Adipose tissue (tissue), 3 donors: ENCODE results near the gene ZBTB7C. TPM values are rescaled to one million over a fixed set of nuclear protein-coding genes. Genes with fewer than 3 reads are reported as not detected.

Source experiments
- H3K27ac ChIP-seq: one replicate; pipeline ENCODE4 v1.5.1; 2013; ENCODE audit warnings: low read depth, low read length
- WGBS, 3 donors: extraction: QIAGEN DNeasy Blood & Tissue Kit; methylation state at CpG; one replicate each; pipeline ENCODE4 v1.1.7; 2013; 5-methylcytosine and 5-hydroxymethylcytosine counted together
- polyA plus RNA-seq, 3 donors: library from polyadenylated mRNA; stranded (reverse); fragments of 200-250 nt; gene quantifications; one replicate each; pipeline ENCODE4 v1.2.3, GENCODE V29; 2013
- donor health status: healthy with polysubstance abuse.
- donor health status: Bipolar disorder and iron deficiency.
- donor health status: healthy.

Gene ZBTB7C
- polyA plus RNA-seq, 3 donors: 0.53 to 5.6 (median 4.8) TPM

DNA sequence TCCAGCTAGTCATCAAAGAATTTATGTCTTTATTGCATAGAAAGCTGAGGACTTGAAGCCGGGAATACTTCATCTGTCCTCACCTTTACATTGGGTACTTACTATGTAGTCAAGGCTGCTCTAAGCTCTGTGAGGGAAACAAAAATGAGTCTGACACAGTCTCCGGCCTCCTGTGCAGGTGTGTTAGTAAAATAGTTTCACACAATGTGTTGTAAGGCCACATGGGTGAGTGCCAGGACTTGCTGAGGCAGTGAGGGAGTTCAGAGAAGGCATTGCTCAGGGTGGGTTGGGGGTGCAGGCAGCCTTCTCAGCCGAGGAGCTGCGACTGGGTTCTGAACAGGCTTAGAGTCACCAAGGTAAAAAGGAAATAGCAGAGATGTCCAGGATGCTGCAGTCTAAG is 424.2 kb downstream of the ZBTB7C start:
- no peak overlapping the region for H3K27ac ChIP-seq
- 54 to 89% (median 87%) methylated on average over 4 of the region's 4 CpGs for WGBS, 3 donors

DNA sequence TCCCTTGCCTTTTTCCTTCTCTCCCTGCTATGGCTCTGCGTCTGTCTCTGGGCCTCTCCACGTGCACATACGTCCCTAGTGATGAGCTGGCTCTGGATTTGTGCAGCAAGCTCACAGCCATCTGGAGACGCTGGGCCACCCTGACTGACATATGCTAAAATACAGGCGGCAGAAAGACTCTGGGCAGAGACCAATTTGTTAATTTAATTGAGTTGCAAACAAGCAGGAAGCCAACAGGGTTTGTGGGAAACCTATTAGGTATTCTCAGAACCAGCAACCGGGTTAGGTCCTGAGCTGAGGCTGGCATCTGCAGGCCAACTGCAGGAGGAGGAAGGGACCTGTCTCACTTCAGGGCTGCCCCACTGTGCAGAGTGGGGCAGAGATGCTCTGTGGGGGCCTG is 425.2 kb downstream of the ZBTB7C start:
- no peak overlapping the region for H3K27ac ChIP-seq
- 86 to 92% (median 90%) methylated on average over 6 of the region's 6 CpGs for WGBS, 3 donors

DNA sequence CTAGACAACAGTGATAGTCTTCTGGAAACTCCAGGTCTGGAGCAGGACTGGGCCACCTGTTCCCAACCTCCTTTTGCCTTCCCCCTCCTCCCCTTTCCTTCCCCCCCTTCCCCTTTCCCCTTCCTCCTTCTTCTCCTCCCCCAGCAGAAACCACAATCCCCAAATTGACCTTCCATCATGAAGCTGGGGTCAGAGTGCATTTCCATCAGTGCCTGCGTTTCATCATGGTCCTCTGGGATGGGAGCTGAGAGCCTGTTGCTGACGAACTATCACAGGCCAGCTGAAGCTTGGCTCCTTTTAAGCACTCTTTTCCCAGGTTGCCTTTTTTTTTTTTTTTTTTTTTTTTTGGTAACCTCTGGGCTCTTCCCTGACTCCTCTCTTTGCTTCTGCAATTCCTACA is 426.1 kb downstream of the ZBTB7C start:
- 56 to 93% (median 66%) methylated on average over 2 of the region's 2 CpGs for WGBS, 3 donors
- no peak overlapping the region for H3K27ac ChIP-seq

GRCh38 chr18:47981830-47982229 is 427.4 kb downstream of the ZBTB7C start:
- 93 to 96% (median 95%) methylated on average over 4 of the region's 4 CpGs for WGBS, 3 donors
- no peak overlapping the region for H3K27ac ChIP-seq

GRCh38 chr18:47981320-47981719 is 427.9 kb downstream of the ZBTB7C start:
- WGBS, 3 donors: 82 to 91% (median 85%) methylated on average over 3 of the region's 3 CpGs
- H3K27ac ChIP-seq: no peak overlapping the region

GRCh38 chr18:47979611-47980200 is 429.5 kb downstream of the ZBTB7C start:
- H3K27ac ChIP-seq: no peak overlapping the region
- WGBS, 3 donors: 42 to 54% (median 49%) methylated on average over 4 to 5 of the region's 5 CpGs

GRCh38 chr18:47978603-47979002 is 430.6 kb downstream of the ZBTB7C start:
- 71 to 90% (median 87%) methylated on average over 1 of the region's 1 CpG for WGBS, 3 donors
- H3K27ac ChIP-seq: no peak overlapping the region

DNA sequence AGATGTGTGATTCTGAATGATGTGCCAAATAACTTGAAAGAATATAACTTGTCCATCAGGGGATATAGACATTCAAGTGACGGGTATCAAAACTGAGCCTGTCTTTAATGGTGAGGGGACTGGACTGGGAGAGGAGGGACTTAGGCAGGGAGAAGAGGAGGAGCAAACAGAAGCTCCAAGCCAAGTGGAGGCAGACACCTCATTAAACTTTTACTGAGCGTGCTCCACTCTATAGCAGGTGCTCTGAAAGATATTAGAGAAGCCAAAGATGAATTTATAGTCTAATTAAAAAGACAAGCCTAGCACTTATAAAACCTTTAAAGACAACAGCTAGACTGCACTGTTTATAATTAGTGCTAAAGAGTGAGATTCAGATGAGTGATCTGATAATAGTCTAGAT is 431.0 kb downstream of the ZBTB7C start:
- 91 to 100% (median 96%) methylated on average over 2 of the region's 2 CpGs for WGBS, 3 donors

More for the DNA sequence above, 431.0 kb downstream of the ZBTB7C start:
- no peak overlapping the region for H3K27ac ChIP-seq

Other genes starting within 250 kb of the ZBTB7C start
- 10 to 100 TPM; 11.7 to 74.2 (median 39.8) TPM for gene CTIF, start 129.6 kb upstream of the ZBTB7C start, polyA plus RNA-seq